GM19023 (cell line): ENCODE data around the gene CHST1.
A peak's percentile ranks its signal among the peaks of the same experiment; 100 is the strongest.

Source experiments
- ATAC-seq: cut with Tn5 transposase; IDR thresholded peaks from one replicate; pipeline ENCODE4 v1.9.1; 2021; ENCODE audit warnings: mild to moderate bottlenecking, moderate library complexity; ENCODE audit not compliant: unreplicated experiment

CHST1 gene

GRCh38 chr11:45665206-45665932, at the start of gene CHST1:
CHST1 (minus strand) TSS chr11:45665622; CDS start chr11:45650923, 14,699 bp downstream.
- no peak for ATAC-seq

GRCh38 chr11:45713573-45713972, 48.2 kb upstream of the CHST1 start:
- ATAC-seq = no peak

- ATAC-seq = no peak
Measured at GRCh38 chr11:45710561-45710960, 45.1 kb upstream of the CHST1 start.

GRCh38 chr11:45708887-45709663, 43.7 kb upstream of the CHST1 start:
- ATAC-seq = no peak

GRCh38 chr11:45704635-45705034, 39.2 kb upstream of the CHST1 start:
- ATAC-seq = no peak

- no peak for ATAC-seq
Measured at GRCh38 chr11:45704133-45704532, 38.7 kb upstream of the CHST1 start.

- no peak for ATAC-seq
Measured at GRCh38 chr11:45702511-45702910, 37.1 kb upstream of the CHST1 start.

GRCh38 chr11:45698777-45699497, 33.5 kb upstream of the CHST1 start:
- ATAC-seq = no peak

- ATAC-seq = no peak
Measured at GRCh38 chr11:45692808-45693453, 27.5 kb upstream of the CHST1 start.

GRCh38 chr11:45688472-45689033, 23.1 kb upstream of the CHST1 start:
- ATAC-seq = no peak

GRCh38 chr11:45687836-45688235, 22.4 kb upstream of the CHST1 start:
- ATAC-seq = no peak

GRCh38 chr11:45685964-45686537, 20.6 kb upstream of the CHST1 start:
- ATAC-seq = no peak

- no peak for ATAC-seq
Measured at GRCh38 chr11:45684440-45684839, 19.0 kb upstream of the CHST1 start.

GRCh38 chr11:45683271-45684058, 18.0 kb upstream of the CHST1 start:
- ATAC-seq = no peak

- ATAC-seq = no peak
Measured at GRCh38 chr11:45679806-45680205, 14.4 kb upstream of the CHST1 start.

- no peak for ATAC-seq
Measured at GRCh38 chr11:45678976-45679375, 13.6 kb upstream of the CHST1 start.

- ATAC-seq = no peak
Measured at GRCh38 chr11:45677770-45678512, 12.5 kb upstream of the CHST1 start.

- ATAC-seq = peak; percentile 86
Measured at GRCh38 chr11:45676522-45677095, 11.2 kb upstream of the CHST1 start.

GRCh38 chr11:45675646-45676045, 10.2 kb upstream of the CHST1 start:
- ATAC-seq = no peak
